Keratinocyte (primary cell): ENCODE data around the gene CEP290. TPM values are rescaled to one million over a fixed set of nuclear protein-coding genes. Genes with fewer than 3 reads are reported as not detected.

Source experiments
- DNase-seq: peaks from one replicate; pipeline ENCODE4 v3.0.0-alpha.2; 2011; ENCODE audit warnings: low read depth, missing footprints, low spot score
- FAIRE-seq: peaks from 2 replicates; lab custom pipeline; 2011; peaks lifted over from hg19 to GRCh38; lab: Jason Lieb, UNC
- H2AFZ ChIP-seq: 2 replicates; pipeline ENCODE4 v1.6.0; 2012; ENCODE audit warnings: low read length, control low read depth, inconsistent platforms; ENCODE audit not compliant: control insufficient read depth
- H3K27ac ChIP-seq: 2 replicates; pipeline ENCODE4 v1.5.1; 2011; ENCODE audit warnings: low read length; ENCODE audit not compliant: control insufficient read depth, insufficient read depth
- H3K27me3 ChIP-seq: 3 replicates; pipeline ENCODE4 v1.6.0; 2011; ENCODE audit warnings: low read length; ENCODE audit not compliant: control insufficient read depth, insufficient read depth; ENCODE audit errors: extremely low read depth
- H3K36me3 ChIP-seq, 2 experiments: 2 replicates in 1 of 2; 3 replicates in 1 of 2; pipeline ENCODE4 v1.5.1; 2011; ENCODE audit warnings: low read length in 2 of 2, mild to moderate bottlenecking in 1 of 2; ENCODE audit not compliant: control insufficient read depth in 2 of 2, insufficient read depth in 2 of 2; ENCODE audit errors: extremely low read depth in 1 of 2
- H3K4me1 ChIP-seq: 3 replicates; pipeline ENCODE4 v1.5.1; 2011; ENCODE audit warnings: low read length; ENCODE audit not compliant: control insufficient read depth, insufficient read depth; ENCODE audit errors: extremely low read depth
- H3K4me2 ChIP-seq: 3 replicates; pipeline ENCODE4 v1.6.0; 2011; ENCODE audit warnings: low read depth, low read length; ENCODE audit not compliant: control insufficient read depth, insufficient read depth; ENCODE audit errors: extremely low read depth
- H3K4me3 ChIP-seq, 3 experiments: fragments of 200-600 bp in 1 of 3; sonication (generic) in 1 of 3; 2 replicates in 2 of 3; 3 replicates in 1 of 3; pipeline ENCODE4 v1.5.1; 2011 to 2016; ENCODE audit warnings: low read length in 3 of 3, mild to moderate bottlenecking in 3 of 3, control low read depth in 2 of 3, inconsistent platforms in 1 of 3, low read depth in 1 of 3, mixed read lengths in 1 of 3, mixed run types in 1 of 3, moderate library complexity in 1 of 3; ENCODE audit not compliant: control insufficient read depth in 2 of 3, insufficient read depth in 2 of 3; ENCODE audit errors: extremely low read depth in 1 of 3
- H3K79me2 ChIP-seq: 2 replicates; pipeline ENCODE4 v1.6.0; 2012; ENCODE audit warnings: low read length; ENCODE audit not compliant: control insufficient read depth, insufficient read depth
- H3K9ac ChIP-seq: 3 replicates; pipeline ENCODE4 v1.6.0; 2011; ENCODE audit warnings: low read length; ENCODE audit not compliant: control insufficient read depth, insufficient read depth; ENCODE audit errors: extremely low read depth
- H3K9me1 ChIP-seq: 3 replicates; pipeline ENCODE4 v1.6.0; 2011; ENCODE audit warnings: low read length; ENCODE audit not compliant: control insufficient read depth, insufficient read depth; ENCODE audit errors: extremely low read depth
- H3K9me3 ChIP-seq: 2 replicates; pipeline ENCODE4 v1.5.1; 2012; ENCODE audit warnings: low read depth, low read length; ENCODE audit not compliant: control insufficient read depth
- H4K20me1 ChIP-seq: 3 replicates; pipeline ENCODE4 v1.6.0; 2011; ENCODE audit warnings: low read length; ENCODE audit not compliant: control insufficient read depth, insufficient read depth; ENCODE audit errors: extremely low read depth
- CTCF ChIP-seq, 3 experiments: IDR thresholded peaks in 1 of 3; conservative IDR thresholded peaks in 1 of 3; optimal IDR thresholded peaks in 1 of 3; 2 replicates in 2 of 3; 3 replicates in 1 of 3; pipeline versions ENCODE3 to v1.5.1; 2011; ENCODE audit warnings: low read length in 3 of 3, mild to moderate bottlenecking in 3 of 3, moderate library complexity in 2 of 3, control low read depth in 1 of 3, inconsistent platforms in 1 of 3; ENCODE audit not compliant: insufficient read depth in 2 of 3; ENCODE audit errors: extremely low read depth in 1 of 3
- EZH2 ChIP-seq: IDR thresholded peaks from one replicate; pipeline ENCODE4 v1.6.1; 2012; ENCODE audit warnings: inconsistent platforms, mild to moderate bottlenecking, low read length, moderate library complexity
- dilution Hi-C: fragments of 300-500 bp; cut with MboI; formaldehyde crosslinking; loops from one replicate; pipeline ENCODE4 v1.7.0; 2020; ENCODE audit warnings: low sequenced_read_pairs; ENCODE audit not compliant: extremely low pct_ligation_motif_present
- polyA plus RNA-seq, 5 experiments: library from polyadenylated mRNA; depleted of rRNA in 3 of 5; stranded (reverse) in 3 of 5; stranded (forward) in 1 of 5; unstranded in 1 of 5; fragments of >200 nt; gene quantifications; 1 replicate in 1 of 5; 2 replicates in 3 of 5; 3 replicates in 1 of 5; pipeline versions ENCODE4 v1.2.1 to v1.2.3, GENCODE V29; 2011 to 2012; ENCODE audit warnings: missing spikeins in 2 of 5, low read depth in 1 of 5, low replicate concordance in 1 of 5

CEP290 gene
- polyA plus RNA-seq, 1 donor (not counting 4 experiments of a cell fraction or from before 2014, with no cell fraction given): 5.6 TPM

GRCh38 chr12:88184196-88184595 lies 42.3 kb upstream of the CEP290 start:
- peaks cover 2% of the 10 kb centered on the region for H3K9me3 ChIP-seq
- no peak for FAIRE-seq
- no peak overlapping the region for H3K4me2 ChIP-seq
- no peaks in the 10 kb centered on the region for H3K9me1 ChIP-seq
- no peak for DNase-seq
- H3K4me1 ChIP-seq: peaks cover 13% of the 10 kb centered on the region
- no peak overlapping the region for H3K4me3 ChIP-seq
- H3K36me3 ChIP-seq: no peaks in the 10 kb centered on the region
- no peak overlapping the region for H3K27ac ChIP-seq
- H3K27me3 ChIP-seq: no peaks in the 10 kb centered on the region
- no peak overlapping the region for H2AFZ ChIP-seq
- TF ChIP-seq EZH2: no peak
- TF ChIP-seq CTCF (optimal IDR thresholded peaks at IDR 0.05 in 1 of 3, IDR thresholded peaks at IDR 0.05 in 1 of 3, conservative IDR thresholded peaks at IDR 0.05 in 1 of 3; ENCODE audit: extremely low read depth in 1 of 3, insufficient read depth in 2 of 3, low read length in 3 of 3): no peak
- no peaks in the 10 kb centered on the region for H3K79me2 ChIP-seq
- H3K9ac ChIP-seq: no peak overlapping the region
- dilution Hi-C loops: no loop called here
- H4K20me1 ChIP-seq: no peaks in the 10 kb centered on the region

- Histone ChIP-seq H3K9me1 (no peaks in the 10 kb centered on the region), H4K20me1 (no peaks in the 10 kb centered on the region), H3K4me3 (no peak overlapping the region), H2AFZ (no peak overlapping the region), H3K79me2 (no peaks in the 10 kb centered on the region), H3K9me3 (peaks cover 2% of the 10 kb centered on the region), H3K27me3 (no peaks in the 10 kb centered on the region), H3K9ac (no peak overlapping the region), H3K4me1 (no peaks in the 10 kb centered on the region), H3K36me3 (peaks cover 0 to 2% of the 10 kb centered on the region in 2 experiments), H3K27ac (no peak overlapping the region), H3K4me2 (no peak overlapping the region)
- dilution Hi-C loops: no loop called here
- FAIRE-seq (no peak), DNase-seq (no peak)
- TF ChIP-seq EZH2: no peak
- no peak for TF ChIP-seq CTCF (optimal IDR thresholded peaks at IDR 0.05 in 1 of 3, IDR thresholded peaks at IDR 0.05 in 1 of 3, conservative IDR thresholded peaks at IDR 0.05 in 1 of 3; ENCODE audit: extremely low read depth in 1 of 3, insufficient read depth in 2 of 3, low read length in 3 of 3)
Observed at GRCh38 chr12:88182416-88182815, 40.5 kb upstream of the CEP290 start.
